GM18502 (cell line): ENCODE measurements around the gene DGLUCY.

ENCODE experiments used
- ATAC-seq: cut with Tn5 transposase; IDR thresholded peaks from one replicate; pipeline ENCODE4 v1.9.1; 2021; ENCODE audit warnings: mild to moderate bottlenecking; ENCODE audit not compliant: unreplicated experiment, poor library complexity

Gene DGLUCY

GRCh38 chr14:91270619-91271018, 156.7 kb downstream of the DGLUCY start:
- ATAC-seq, result no peak

GRCh38 chr14:91271639-91272038, 157.8 kb downstream of the DGLUCY start:
- ATAC-seq, result no peak

- no peak for ATAC-seq
Measured at GRCh38 chr14:91272341-91273272, 158.7 kb downstream of the DGLUCY start.

GRCh38 chr14:91273273-91273884, 159.5 kb downstream of the DGLUCY start:
- no peak for ATAC-seq

GRCh38 chr14:91273885-91274273, 160.0 kb downstream of the DGLUCY start:
- no peak for ATAC-seq

GRCh38 chr14:91274796-91275195, 160.9 kb downstream of the DGLUCY start:
- no peak for ATAC-seq
